Activated CD4-positive, CD25-positive, alpha-beta regulatory T cell treated with anti-CD3 and anti-CD28 coated beads, Interleukin-2, amount 50 U/mL, for 24 hours (primary cell): Measurements from ENCODE around the gene NFIB.

Experiments
- ATAC-seq, 2 donors: fragments of 150-1000 bp; cut with Tn5 transposase; one replicate each; pipeline ENCODE4 v1.10.0; 2021; ENCODE audit warnings: mild to moderate bottlenecking in 1 of 2, moderate library complexity in 1 of 2

Gene NFIB

GRCh38 chr9:14304259-14304658 lies 9.7 kb downstream of the NFIB start:
- no peak for ATAC-seq

- no peak for ATAC-seq
These were observed 10.4 kb downstream of the NFIB start for GRCh38 chr9:14303521-14303920.

- no peak for ATAC-seq
These were observed 10.8 kb downstream of the NFIB start for GRCh38 chr9:14303100-14303499.

GRCh38 chr9:14302405-14302804 lies 11.5 kb downstream of the NFIB start:
- no peak for ATAC-seq

- ATAC-seq = no peak
These were observed 12.3 kb downstream of the NFIB start for GRCh38 chr9:14301583-14302021.

- ATAC-seq = no peak
These were observed 12.9 kb downstream of the NFIB start for GRCh38 chr9:14301006-14301405.

- ATAC-seq = no peak
These were observed 13.4 kb downstream of the NFIB start for GRCh38 chr9:14300588-14300987.

GRCh38 chr9:14300040-14300439 lies 13.9 kb downstream of the NFIB start:
- ATAC-seq = no peak

- no peak for ATAC-seq
These were observed 15.3 kb downstream of the NFIB start for GRCh38 chr9:14298601-14299022.

GRCh38 chr9:14296495-14297113 lies 17.3 kb downstream of the NFIB start:
- ATAC-seq = no peak

- no peak for ATAC-seq
These were observed 19.3 kb downstream of the NFIB start for GRCh38 chr9:14294659-14295058.

- ATAC-seq = no peak
These were observed 20.1 kb downstream of the NFIB start for GRCh38 chr9:14293801-14294200.

- no peak for ATAC-seq
These were observed 21.7 kb downstream of the NFIB start for GRCh38 chr9:14292181-14292739.

GRCh38 chr9:14289916-14290315 lies 24.0 kb downstream of the NFIB start:
- no peak for ATAC-seq

GRCh38 chr9:14288433-14288832 lies 25.5 kb downstream of the NFIB start:
- ATAC-seq = no peak

GRCh38 chr9:14286121-14286520 lies 27.8 kb downstream of the NFIB start:
- no peak for ATAC-seq

- ATAC-seq = no peak
These were observed 30.7 kb downstream of the NFIB start for GRCh38 chr9:14283276-14283675.

- ATAC-seq = no peak
These were observed 32.1 kb downstream of the NFIB start for GRCh38 chr9:14281876-14282275.

GRCh38 chr9:14281136-14281795 lies 32.7 kb downstream of the NFIB start:
- ATAC-seq = no peak

GRCh38 chr9:14279671-14280070 lies 34.3 kb downstream of the NFIB start:
- no peak for ATAC-seq

- ATAC-seq = no peak
These were observed 35.6 kb downstream of the NFIB start for GRCh38 chr9:14278291-14278721.

- ATAC-seq = no peak
These were observed 36.2 kb downstream of the NFIB start for GRCh38 chr9:14277761-14278160.

- ATAC-seq = no peak
These were observed 36.7 kb downstream of the NFIB start for GRCh38 chr9:14277244-14277643.

- no peak for ATAC-seq
These were observed 38.6 kb downstream of the NFIB start for GRCh38 chr9:14275331-14275730.
